Esophagus squamous epithelium (tissue), 4 donors: ENCODE results near the gene HOXB4.

Experiments
- POLR2A ChIP-seq, 4 donors: fragments of 450-650 bp; IDR thresholded peaks; one replicate each; pipeline ENCODE4 v1.6.1; 2017; ENCODE audit warnings: antibody characterized with exemption in 4 of 4, mild to moderate bottlenecking in 4 of 4, moderate library complexity in 3 of 4
- TF ChIP-seq, protein P1 (sequence below), 6 experiments: fragments of 450-650 bp in 4 of 6; fragments of 200-600 bp in 2 of 6; sonication (generic) in 2 of 6; IDR thresholded peaks; one replicate each; pipeline ENCODE4 v1.5.1; 2016 to 2019; ENCODE audit warnings: antibody characterized with exemption in 6 of 6, mild to moderate bottlenecking in 4 of 6, moderate library complexity in 4 of 6

DNA sequence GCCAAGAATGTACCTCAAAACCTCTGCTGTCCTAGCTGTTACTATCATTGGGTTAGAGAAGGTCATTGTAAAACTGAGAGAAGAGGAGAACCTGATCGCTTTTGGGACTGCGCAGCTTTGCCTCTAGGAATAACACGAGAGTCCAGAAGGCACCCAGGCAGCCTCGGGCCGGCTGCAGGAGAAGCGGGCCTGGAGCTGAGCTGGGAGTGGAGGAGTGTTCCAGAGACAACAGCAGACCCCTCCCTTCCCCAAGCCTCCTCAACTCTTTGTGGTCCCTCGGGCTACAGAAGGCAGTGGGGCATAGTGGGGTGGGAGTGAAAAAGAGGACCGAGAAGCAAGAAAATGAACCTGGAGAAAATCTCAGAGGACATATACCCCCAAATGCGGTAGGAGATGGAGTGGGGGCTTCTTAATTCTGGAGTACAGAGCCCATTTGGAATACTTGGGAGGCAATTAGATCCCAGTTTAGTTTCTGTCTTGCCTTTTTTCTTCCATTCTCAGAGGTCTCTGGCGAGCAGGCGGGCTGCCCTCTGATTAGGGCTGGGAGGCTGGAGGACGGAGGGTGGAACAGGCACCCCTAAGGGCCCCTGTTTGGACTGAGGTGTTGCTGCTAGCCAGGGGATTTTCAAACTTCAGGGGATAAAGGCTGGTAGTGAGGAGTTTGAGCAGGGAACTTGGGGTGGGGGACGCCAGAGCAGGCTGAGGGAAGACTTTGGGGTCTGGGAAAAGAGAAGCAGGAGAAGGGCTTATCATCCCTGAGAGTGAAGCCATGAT is 19.9 kb downstream of the HOXB4 start:
- TF ChIP-seq POLR2A (IDR thresholded peaks at IDR 0.05) = no peak
- TF ChIP-seq, protein P1, sequence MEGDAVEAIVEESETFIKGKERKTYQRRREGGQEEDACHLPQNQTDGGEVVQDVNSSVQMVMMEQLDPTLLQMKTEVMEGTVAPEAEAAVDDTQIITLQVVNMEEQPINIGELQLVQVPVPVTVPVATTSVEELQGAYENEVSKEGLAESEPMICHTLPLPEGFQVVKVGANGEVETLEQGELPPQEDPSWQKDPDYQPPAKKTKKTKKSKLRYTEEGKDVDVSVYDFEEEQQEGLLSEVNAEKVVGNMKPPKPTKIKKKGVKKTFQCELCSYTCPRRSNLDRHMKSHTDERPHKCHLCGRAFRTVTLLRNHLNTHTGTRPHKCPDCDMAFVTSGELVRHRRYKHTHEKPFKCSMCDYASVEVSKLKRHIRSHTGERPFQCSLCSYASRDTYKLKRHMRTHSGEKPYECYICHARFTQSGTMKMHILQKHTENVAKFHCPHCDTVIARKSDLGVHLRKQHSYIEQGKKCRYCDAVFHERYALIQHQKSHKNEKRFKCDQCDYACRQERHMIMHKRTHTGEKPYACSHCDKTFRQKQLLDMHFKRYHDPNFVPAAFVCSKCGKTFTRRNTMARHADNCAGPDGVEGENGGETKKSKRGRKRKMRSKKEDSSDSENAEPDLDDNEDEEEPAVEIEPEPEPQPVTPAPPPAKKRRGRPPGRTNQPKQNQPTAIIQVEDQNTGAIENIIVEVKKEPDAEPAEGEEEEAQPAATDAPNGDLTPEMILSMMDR (IDR thresholded peaks at IDR 0.05) = no peak
